Activated CD8-positive, alpha-beta memory T cell treated with anti-CD3 and anti-CD28 coated beads, Interleukin-2, amount 50 U/mL, for 1 hour (primary cell): Measurements from ENCODE around the gene ID3.

Experiments
- DNase-seq: peaks from one replicate; pipeline ENCODE4 v3.0.0-alpha.2; 2020; ENCODE audit errors: extremely low read depth

The ID3 gene

GRCh38 chr1:23559136-23559984 lies at the start of gene ID3:
Gene ID3, minus strand, starts transcription at chr1:23559501. Its CDS starts 75 bp downstream, at chr1:23559426.
- DNase-seq, result peak; percentile 64

- DNase-seq, result no peak
Observed at GRCh38 chr1:23607944-23608343, 48.6 kb upstream of the ID3 start.

GRCh38 chr1:23601968-23602876 lies 42.9 kb upstream of the ID3 start:
- no peak for DNase-seq

GRCh38 chr1:23601135-23601967 lies 42.0 kb upstream of the ID3 start:
- no peak for DNase-seq

- no peak for DNase-seq
Observed at GRCh38 chr1:23600283-23600682, 41.0 kb upstream of the ID3 start.

- no peak for DNase-seq
Observed at GRCh38 chr1:23599125-23599524, 39.8 kb upstream of the ID3 start.

- no peak for DNase-seq
Observed at GRCh38 chr1:23598424-23598823, 39.1 kb upstream of the ID3 start.

GRCh38 chr1:23597635-23598388 lies 38.5 kb upstream of the ID3 start:
- DNase-seq, result no peak

GRCh38 chr1:23596382-23597358 lies 37.4 kb upstream of the ID3 start:
- no peak for DNase-seq

- DNase-seq, result no peak
Observed at GRCh38 chr1:23594927-23595353, 35.6 kb upstream of the ID3 start.

- DNase-seq, result no peak
Observed at GRCh38 chr1:23594149-23594907, 35.0 kb upstream of the ID3 start.

- DNase-seq, result no peak
Observed at GRCh38 chr1:23593556-23594148, 34.4 kb upstream of the ID3 start.

GRCh38 chr1:23593042-23593521 lies 33.8 kb upstream of the ID3 start:
- no peak for DNase-seq

GRCh38 chr1:23592209-23592892 lies 33.0 kb upstream of the ID3 start:
- DNase-seq, result no peak

GRCh38 chr1:23591460-23592208 lies 32.3 kb upstream of the ID3 start:
- DNase-seq, result no peak

- no peak for DNase-seq
Observed at GRCh38 chr1:23590058-23590783, 30.9 kb upstream of the ID3 start.
